Mucosa of rectum (tissue), 2 donors: ENCODE data around the gene ASMT.
"Not testable (repeated sequence)": the region's sequence is repeated elsewhere in the genome, so short reads cannot be mapped to it uniquely, and the experiment has no call there.

Experiments
- H3K27ac ChIP-seq, 2 donors: one replicate each; pipeline ENCODE4 v1.7.0; 2013; ENCODE audit warnings: inconsistent platforms in 2 of 2, low read depth in 2 of 2, low read length in 2 of 2
- H3K27me3 ChIP-seq, 2 donors: one replicate each; pipeline ENCODE4 v1.7.0; 2013; ENCODE audit warnings: low read length in 2 of 2; ENCODE audit not compliant: control insufficient read depth in 2 of 2, insufficient read depth in 2 of 2
- H3K36me3 ChIP-seq, 2 donors: one replicate each; pipeline ENCODE4 v1.7.0; 2013; ENCODE audit warnings: low read length in 2 of 2; ENCODE audit not compliant: control insufficient read depth in 2 of 2, insufficient read depth in 2 of 2
- H3K4me1 ChIP-seq, 2 donors: one replicate each; pipeline ENCODE4 v1.7.0; 2013; ENCODE audit warnings: low read length in 2 of 2, mild to moderate bottlenecking in 1 of 2; ENCODE audit not compliant: control insufficient read depth in 2 of 2, insufficient read depth in 2 of 2
- H3K4me3 ChIP-seq, 2 donors: one replicate each; pipeline ENCODE4 v1.7.0; 2013; ENCODE audit warnings: low read length in 2 of 2
- H3K9ac ChIP-seq, 2 donors: one replicate each; pipeline ENCODE4 v1.7.0; 2013; ENCODE audit warnings: low read length in 2 of 2, low read depth in 1 of 2, mild to moderate bottlenecking in 1 of 2
- H3K9me3 ChIP-seq, 2 donors: one replicate each; pipeline ENCODE4 v1.7.0; 2013; ENCODE audit warnings: low read length in 2 of 2; ENCODE audit not compliant: control insufficient read depth in 2 of 2
- donor health status: healthy.
- donor health status: Normal muscosa, but diverticular disease.

ASMT gene

GRCh38 chrX:1649621-1650020, 34.8 kb downstream of the ASMT start:
- Histone ChIP-seq H3K4me1 (no peaks in the 10 kb centered on the region), H3K36me3 (no peaks in the 10 kb centered on the region), H3K27me3 (no peaks in the 10 kb centered on the region), H3K4me3 (no peak overlapping the region), H3K27ac (no peak overlapping the region), H3K9me3 (peaks cover 3 to 4% of the 10 kb centered on the region in 2 donors), H3K9ac (no peak overlapping the region)

GRCh38 chrX:1652011-1652811, 37.4 kb downstream of the ASMT start:
- H3K9me3 ChIP-seq, H3K4me1 ChIP-seq, H3K9ac ChIP-seq, H3K27ac ChIP-seq, H3K36me3 ChIP-seq, H3K4me3 ChIP-seq, H3K27me3 ChIP-seq: not testable (repeated sequence)

DNA sequence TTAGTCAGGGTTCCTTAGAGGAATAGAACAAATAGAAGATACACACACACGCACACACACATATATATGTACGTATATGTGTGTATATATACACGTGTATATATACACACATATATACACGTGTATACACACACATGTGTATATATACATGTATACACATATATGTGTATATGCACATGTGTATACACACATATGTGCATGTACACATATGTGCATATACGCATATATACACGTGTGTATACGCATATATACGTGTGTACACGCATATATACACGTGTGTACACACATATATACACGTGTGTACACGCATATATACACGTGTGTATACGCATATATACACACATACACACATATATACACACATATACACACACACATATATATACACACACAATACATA, 41.5 kb downstream of the ASMT start:
- no peak overlapping the region for H3K27ac ChIP-seq
- no peak overlapping the region for H3K9ac ChIP-seq
- H3K4me3 ChIP-seq, result no peak overlapping the region
- H3K4me1 ChIP-seq, result no peaks in the 10 kb centered on the region
- no peaks in the 10 kb centered on the region for H3K9me3 ChIP-seq
- H3K36me3 ChIP-seq, result no peaks in the 10 kb centered on the region
- H3K27me3 ChIP-seq, result no peaks in the 10 kb centered on the region

GRCh38 chrX:1657367-1658070, 42.7 kb downstream of the ASMT start:
- H3K27ac ChIP-seq, result no peak overlapping the region

GRCh38 chrX:1658071-1658491, 43.2 kb downstream of the ASMT start:
- Histone ChIP-seq H3K4me1 (no peaks in the 10 kb centered on the region), H3K27me3 (no peaks in the 10 kb centered on the region), H3K9ac (no peak overlapping the region), H3K36me3 (no peaks in the 10 kb centered on the region), H3K4me3 (peak overlapping the region; percentile 15 to 38), H3K27ac (no peak overlapping the region), H3K9me3 (no peaks in the 10 kb centered on the region)

More at GRCh38 chrX:1657367-1658070, 42.7 kb downstream of the ASMT start:
- Histone ChIP-seq H3K36me3 (no peaks in the 10 kb centered on the region), H3K27me3 (no peaks in the 10 kb centered on the region), H3K9me3 (no peaks in the 10 kb centered on the region), H3K4me3 (peak overlapping the region in 1 of 2 donors; percentile 15), H3K9ac (no peak overlapping the region), H3K4me1 (no peaks in the 10 kb centered on the region)

DNA sequence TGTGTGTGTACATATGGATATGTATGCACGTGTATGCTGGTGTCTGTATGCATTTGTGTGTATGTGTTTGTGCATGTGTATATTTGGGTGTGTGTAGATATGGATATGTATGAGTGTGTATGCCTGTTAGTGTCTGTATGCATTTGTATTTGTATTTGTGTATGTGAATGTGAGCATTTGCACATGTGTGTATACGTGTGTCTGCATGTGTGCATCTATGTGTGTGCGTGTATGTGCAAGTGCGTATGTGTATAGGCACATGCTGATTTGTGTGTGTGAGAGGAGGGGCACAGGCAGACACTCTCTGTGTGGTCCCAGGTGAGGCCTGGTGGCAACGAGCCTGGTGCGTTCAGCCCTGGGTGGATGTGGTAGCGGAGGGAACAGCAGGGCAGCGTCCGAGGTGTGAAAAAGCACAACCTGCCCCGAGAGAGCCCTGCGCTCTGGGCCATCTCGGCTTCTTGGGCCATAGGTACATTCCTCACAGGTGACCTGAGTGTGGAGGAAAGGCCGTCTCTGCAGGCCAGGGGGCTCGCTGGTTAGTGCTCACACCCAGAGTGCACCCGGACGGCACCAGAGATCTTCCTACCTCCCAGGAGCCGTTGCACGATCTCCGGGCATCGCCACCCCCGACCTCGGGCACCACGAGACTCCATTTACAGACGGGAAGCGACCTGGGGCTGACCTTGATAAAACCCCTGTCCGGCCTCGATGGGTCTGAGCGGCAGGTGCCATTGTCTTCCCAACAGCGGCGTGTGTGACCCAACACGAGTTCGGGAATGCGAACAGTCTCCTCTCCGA, 45.0 kb downstream of the ASMT start:
- Histone ChIP-seq H3K27ac (no peak overlapping the region), H3K27me3 (no peaks in the 10 kb centered on the region), H3K4me1 (no peaks in the 10 kb centered on the region), H3K9ac (no peak overlapping the region), H3K9me3 (no peaks in the 10 kb centered on the region), H3K36me3 (no peaks in the 10 kb centered on the region), H3K4me3 (no peak overlapping the region)

DNA sequence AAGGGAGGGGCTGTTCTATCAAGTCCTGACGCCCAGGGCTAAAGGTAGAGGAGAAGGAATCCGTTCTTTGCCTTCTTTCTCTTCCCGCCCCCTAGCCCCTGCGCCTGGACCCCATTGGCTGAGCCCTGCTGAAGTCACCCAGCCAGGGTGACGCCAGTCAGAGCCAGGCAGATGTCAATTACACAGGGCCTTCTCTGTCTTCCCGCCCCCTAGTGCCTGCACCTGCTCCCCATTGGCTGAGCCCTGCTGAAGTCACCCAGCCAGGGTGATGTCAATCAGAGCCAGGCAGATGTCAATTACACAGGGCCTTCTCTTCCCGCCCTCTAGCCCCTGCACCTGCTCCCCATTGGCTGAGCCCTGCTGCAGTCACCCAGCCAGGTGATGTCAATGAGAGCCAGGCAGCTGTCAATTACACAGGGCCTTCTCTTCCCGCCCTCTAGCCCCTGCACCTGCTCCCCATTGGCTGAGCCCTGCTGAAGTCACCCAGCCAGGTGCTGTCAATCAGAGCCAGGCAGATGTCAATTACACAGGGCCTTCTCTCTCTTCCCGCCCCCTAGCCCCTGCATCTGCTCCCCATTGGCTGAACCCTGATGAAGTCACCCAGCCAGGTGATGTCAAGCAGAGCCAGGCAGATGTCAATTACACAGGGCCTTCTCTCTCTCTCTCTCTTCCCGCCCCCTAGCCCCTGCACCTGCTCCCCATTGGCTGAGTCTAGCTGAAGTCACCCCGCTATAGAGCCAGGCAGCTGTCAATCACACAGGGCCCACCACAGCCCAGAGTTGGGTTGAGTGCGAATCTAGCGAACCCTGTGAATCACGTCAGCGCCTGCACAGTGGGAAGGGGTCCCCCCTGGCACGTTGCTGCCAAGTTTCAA, 46.4 kb downstream of the ASMT start:
- H3K4me1 ChIP-seq, result no peaks in the 10 kb centered on the region
- no peaks in the 10 kb centered on the region for H3K9me3 ChIP-seq
- H3K27me3 ChIP-seq, result no peaks in the 10 kb centered on the region
- H3K9ac ChIP-seq, result no peak overlapping the region
- H3K27ac ChIP-seq, result peak overlapping the region in 1 of 2 donors; percentile 61
- H3K4me3 ChIP-seq, result peak overlapping the region; percentile 46 to 50
- H3K36me3 ChIP-seq, result no peaks in the 10 kb centered on the region

GRCh38 chrX:1661922-1662221, 47.0 kb downstream of the ASMT start:
- Histone ChIP-seq H3K9me3 (no peaks in the 10 kb centered on the region), H3K9ac (no peak overlapping the region), H3K27ac (peak overlapping the region in 1 of 2 donors; percentile 61), H3K36me3 (no peaks in the 10 kb centered on the region), H3K4me1 (no peaks in the 10 kb centered on the region), H3K4me3 (peak overlapping the region; percentile 46 to 50), H3K27me3 (no peaks in the 10 kb centered on the region)

DNA sequence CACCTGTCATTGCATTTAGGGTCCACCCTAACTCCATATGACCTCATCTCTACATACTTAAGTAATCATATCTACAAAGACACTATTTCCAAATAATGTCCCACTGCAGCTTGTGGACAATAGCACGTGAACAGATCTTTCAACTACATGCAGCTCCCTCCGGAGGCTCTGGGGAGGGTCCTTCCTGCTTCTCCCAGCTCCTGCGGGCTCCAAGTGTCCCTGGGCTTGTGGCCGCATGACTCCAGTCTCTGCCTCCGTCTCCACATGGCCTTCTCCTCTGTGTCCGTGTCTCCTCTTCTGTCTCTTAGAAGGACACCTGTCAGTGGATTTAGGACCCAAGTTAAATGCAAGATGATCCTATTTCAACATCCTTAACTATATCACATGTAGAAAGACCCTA, 52.7 kb downstream of the ASMT start:
- no peaks in the 10 kb centered on the region for H3K9me3 ChIP-seq
- H3K4me1 ChIP-seq, result no peaks in the 10 kb centered on the region
- no peaks in the 10 kb centered on the region for H3K27me3 ChIP-seq
- H3K9ac ChIP-seq, result no peak overlapping the region
- no peak overlapping the region for H3K27ac ChIP-seq
- H3K36me3 ChIP-seq, result no peaks in the 10 kb centered on the region
- H3K4me3 ChIP-seq, result no peak overlapping the region
